DND-41 (cell line): ENCODE results near the gene ROGDI.

ENCODE experiments used
- CTCF ChIP-seq: IDR thresholded peaks from 2 replicates; pipeline ENCODE4 v1.5.1; 2012; ENCODE audit warnings: borderline replicate concordance, low read length, moderate library complexity, mild to moderate bottlenecking; ENCODE audit not compliant: poor library complexity, severe bottlenecking; ENCODE audit errors: extremely low read depth
- EZH2 ChIP-seq: IDR thresholded peaks from 3 replicates; pipeline ENCODE4 v1.6.1; 2012; ENCODE audit warnings: borderline replicate concordance, low read depth, mild to moderate bottlenecking, moderate library complexity, low read length, inconsistent platforms; ENCODE audit not compliant: severe bottlenecking

- TF ChIP-seq CTCF (no peak), EZH2 (no peak)
Measured at GRCh38 chr16:4825196-4825595, 22.8 kb upstream of the ROGDI start.
